ENCODE results near the gene MOG.

- TF ChIP-seq, protein P1, sequence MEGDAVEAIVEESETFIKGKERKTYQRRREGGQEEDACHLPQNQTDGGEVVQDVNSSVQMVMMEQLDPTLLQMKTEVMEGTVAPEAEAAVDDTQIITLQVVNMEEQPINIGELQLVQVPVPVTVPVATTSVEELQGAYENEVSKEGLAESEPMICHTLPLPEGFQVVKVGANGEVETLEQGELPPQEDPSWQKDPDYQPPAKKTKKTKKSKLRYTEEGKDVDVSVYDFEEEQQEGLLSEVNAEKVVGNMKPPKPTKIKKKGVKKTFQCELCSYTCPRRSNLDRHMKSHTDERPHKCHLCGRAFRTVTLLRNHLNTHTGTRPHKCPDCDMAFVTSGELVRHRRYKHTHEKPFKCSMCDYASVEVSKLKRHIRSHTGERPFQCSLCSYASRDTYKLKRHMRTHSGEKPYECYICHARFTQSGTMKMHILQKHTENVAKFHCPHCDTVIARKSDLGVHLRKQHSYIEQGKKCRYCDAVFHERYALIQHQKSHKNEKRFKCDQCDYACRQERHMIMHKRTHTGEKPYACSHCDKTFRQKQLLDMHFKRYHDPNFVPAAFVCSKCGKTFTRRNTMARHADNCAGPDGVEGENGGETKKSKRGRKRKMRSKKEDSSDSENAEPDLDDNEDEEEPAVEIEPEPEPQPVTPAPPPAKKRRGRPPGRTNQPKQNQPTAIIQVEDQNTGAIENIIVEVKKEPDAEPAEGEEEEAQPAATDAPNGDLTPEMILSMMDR (IDR thresholded peaks at IDR 0.05) = no peak; the same call in 1 of the 2 replicates
- no peak for TF ChIP-seq SP1 (CRISPR knock-in tag; conservative IDR thresholded peaks at IDR 0.05)
- no peak for TF ChIP-seq OVOL2 (CRISPR knock-in tag; IDR thresholded peaks at IDR 0.05; ENCODE audit: borderline replicate concordance)
- TF ChIP-seq ETV6 (CRISPR knock-in tag; IDR thresholded peaks at IDR 0.05) = peak; percentile 63; the same call in 1 of the 2 replicates
Observed at GRCh38 chr6:29705389-29706231, 48.7 kb downstream of the MOG start.
